HG03066 (cell line): ENCODE data around the gene TSHZ2.
"Not testable (repeated sequence)": the region's sequence is repeated elsewhere in the genome, so short reads cannot be mapped to it uniquely, and the experiment has no call there.

Source experiments
- ATAC-seq: cut with Tn5 transposase; IDR thresholded peaks from one replicate; pipeline ENCODE4 v1.9.1; 2021; ENCODE audit warnings: low read depth; ENCODE audit not compliant: unreplicated experiment

Gene TSHZ2

DNA sequence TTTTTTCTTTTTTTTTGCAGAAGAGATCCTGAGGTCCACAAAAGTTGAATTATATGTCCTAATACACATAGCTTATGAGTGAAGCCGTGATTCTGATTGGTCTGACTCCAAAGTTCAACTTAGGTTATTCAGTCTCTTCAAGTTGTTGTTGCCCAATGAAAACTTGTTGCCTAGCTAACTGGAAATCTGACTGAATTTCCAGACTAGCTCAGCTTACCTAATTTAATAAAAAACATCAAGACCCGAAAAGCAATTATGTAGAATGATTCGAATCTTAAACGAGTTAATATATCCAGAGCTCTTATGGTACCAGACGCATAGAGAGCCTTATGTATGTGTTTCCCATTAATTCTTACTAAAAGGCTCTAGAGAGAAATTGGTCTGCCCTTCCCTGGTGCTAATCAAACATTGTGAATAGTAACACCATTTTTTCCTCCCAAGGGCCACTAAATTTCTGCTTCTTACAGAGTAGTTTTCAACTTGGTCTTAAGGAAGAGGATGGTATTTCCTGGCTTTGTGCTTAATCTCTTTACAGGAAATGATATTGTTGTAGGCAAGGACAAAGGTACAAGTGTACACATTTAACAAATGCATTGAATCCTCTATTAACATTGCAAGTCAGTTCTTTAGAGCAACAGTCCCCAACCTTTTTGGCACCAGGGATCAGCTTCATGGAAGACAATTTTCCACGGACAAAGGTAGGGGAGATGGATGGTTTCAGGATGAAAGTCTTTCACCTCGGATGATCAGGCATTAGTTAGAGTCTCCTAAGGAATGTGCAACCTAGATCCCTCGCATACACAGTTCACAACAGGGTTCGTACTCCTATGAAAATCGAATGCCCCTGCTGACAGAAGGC, 107.9 kb downstream of the TSHZ2 start:
- no peak for ATAC-seq

GRCh38 chr20:53080687-53080962, 108.5 kb downstream of the TSHZ2 start:
- ATAC-seq = no peak

GRCh38 chr20:53080969-53081871, 109.1 kb downstream of the TSHZ2 start:
- ATAC-seq = no peak

DNA sequence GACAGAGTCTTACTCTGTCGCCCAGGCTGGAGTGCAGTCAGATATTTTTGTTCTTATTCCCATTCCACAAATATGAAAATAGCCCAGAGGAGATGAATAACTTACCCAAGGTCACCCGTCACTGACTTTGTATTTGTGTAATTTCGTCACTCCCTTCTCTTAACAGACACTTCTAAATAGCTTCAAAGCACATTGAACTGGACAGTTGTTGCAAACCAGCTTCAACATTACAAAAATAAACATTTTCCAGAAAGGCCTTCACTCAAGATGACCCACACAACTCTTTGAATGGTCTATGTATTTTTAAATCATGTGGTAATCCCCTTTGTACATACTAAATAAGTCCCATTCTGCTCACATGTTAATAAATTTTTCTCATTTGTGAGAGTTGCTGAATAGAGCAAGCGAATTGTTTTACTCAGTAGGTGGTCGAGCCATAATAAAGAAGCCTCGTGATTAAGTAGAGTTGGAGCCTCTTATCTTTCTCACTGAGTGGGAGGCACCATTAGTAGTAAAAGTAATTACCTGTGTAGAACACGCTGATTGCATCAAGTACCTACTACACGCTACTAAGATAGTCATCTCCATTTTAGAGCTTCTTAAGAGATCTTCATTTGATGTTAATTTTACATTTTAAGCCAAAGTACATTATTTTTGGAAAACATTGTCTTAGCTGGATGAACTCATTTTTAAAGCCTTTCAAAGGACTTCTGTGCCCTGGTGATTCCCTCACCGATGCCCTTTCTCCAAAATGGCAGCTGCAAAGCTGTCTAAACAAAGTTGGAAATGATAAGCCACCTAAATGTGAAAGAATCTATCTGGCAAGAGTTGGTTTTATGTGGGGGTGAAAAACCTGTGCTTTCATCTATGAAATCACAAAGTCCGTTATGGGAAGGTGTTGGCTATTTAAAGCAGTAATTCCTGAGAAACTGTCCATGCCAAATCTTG, 110.0 kb downstream of the TSHZ2 start:
- no peak for ATAC-seq

DNA sequence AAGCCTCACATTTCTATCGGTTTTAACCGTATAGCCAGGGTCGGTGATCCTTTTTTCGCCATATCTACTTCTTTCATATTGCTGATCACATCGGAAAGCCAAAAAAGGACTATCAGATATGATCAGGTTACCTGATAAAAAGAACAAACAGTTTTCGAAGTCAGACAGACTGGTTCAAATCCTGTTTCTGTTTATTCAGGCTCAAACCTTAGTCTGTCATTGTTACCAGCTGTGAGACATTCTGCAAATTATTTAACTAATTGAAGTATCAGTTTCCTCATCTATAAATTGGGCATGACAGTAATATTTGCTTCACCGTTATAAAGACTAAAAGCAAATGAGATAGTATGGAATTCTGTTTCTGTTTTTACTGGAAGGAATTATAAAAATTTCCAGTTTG, 111.3 kb downstream of the TSHZ2 start:
- no peak for ATAC-seq

- ATAC-seq = no peak
Observed at GRCh38 chr20:53084408-53084997, 112.3 kb downstream of the TSHZ2 start.

GRCh38 chr20:53085720-53086119, 113.6 kb downstream of the TSHZ2 start:
- no peak for ATAC-seq

DNA sequence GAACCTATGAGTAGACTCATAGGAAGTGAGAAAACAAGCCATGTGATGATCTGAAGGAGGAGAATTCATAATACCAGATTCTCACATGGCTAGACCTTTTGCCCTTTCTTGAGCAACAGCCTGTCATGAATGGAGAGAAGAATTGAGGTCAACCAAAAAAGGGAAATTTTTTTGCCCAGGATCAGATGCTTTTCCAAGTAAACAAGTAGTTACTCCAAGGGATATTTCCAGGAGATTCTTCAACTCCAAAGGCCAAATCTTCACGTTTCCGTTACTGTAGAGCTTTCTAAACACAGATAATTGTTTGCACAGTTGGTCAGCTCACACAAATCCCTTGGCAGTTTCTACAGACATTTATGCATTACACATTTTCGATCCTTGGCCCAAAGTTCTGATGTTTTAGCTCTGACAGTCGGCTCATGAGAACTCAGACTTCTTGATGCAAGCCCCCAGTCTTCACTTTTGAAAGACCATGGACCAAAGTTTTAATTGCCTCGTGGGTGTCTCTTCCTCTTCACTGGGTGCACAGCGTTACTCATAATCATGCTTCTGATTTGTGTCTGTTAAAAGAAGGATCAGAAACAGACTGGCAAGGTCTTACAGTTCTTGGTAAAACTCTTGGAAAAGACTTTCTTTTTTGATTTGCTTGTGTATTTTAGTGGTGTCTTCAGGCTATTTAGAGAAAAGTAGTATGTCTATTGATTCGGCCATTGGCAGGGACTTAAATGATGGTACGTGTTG, 115.0 kb downstream of the TSHZ2 start:
- no peak for ATAC-seq

DNA sequence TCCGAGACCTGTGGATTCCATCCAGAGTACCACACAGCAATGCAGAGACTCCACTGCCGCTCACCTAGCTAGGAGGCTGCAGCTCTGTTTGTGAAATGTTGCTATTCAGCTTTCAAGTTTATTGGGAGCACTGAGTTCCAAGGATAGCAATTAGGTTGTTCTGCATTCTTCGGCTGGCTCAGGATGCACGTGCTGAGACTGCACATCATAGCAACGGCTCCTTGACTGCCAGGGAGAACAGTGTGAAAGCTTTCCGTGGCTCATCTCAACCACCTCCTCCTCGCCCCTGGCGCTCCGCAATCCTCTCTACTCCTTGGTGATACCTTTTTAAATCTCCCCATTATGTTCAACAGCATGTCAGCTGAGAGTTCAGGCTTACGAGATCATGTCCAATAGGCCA, 116.6 kb downstream of the TSHZ2 start:
- ATAC-seq = no peak

GRCh38 chr20:53089851-53090250, 117.7 kb downstream of the TSHZ2 start:
- ATAC-seq = not testable (repeated sequence)

DNA sequence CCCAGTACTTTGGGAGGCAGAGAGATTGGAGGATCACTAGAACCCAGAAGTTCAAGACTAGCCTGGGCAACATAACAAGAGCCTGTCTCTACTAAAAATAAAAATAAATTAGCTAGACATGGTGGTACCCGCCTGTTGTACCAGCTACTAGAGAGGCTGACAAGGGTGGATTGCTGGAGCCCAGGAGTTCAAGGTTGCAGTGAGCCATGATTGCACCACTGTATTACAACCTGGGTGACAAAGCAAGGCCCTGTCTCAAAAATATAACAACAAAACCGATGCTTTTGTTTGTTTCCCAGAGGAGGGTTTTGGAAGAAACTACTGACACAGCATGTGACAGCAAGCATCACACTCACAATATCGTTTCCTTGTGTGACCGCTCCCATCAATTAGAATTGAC, 119.6 kb downstream of the TSHZ2 start:
- no peak for ATAC-seq

DNA sequence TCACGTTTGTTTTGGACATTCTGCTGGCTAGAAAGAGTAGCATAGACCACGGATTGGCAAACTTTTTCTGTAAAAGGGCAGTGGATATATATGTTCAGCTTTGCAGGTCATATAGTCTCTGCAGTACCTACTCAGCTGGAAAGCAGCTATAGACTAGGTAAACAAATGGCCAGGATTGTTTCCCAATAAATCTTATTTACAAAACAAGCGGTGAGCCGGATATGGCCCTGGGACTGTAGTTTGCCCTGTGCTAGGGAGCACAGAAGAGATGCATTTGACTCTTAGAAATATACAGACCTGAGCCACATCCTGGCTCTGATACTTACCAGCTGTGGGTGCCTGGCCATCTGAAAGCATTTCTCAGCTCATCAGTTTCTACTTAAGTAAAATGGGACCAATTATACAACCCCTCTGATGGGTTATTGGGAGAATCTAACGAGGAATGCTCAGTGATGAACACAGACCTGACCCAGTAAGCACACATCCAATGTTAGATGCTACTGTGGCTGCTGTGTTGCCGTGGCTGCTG, 120.7 kb downstream of the TSHZ2 start:
- no peak for ATAC-seq

GRCh38 chr20:53097371-53097770, 125.2 kb downstream of the TSHZ2 start:
- ATAC-seq = no peak

- ATAC-seq = no peak
Observed at GRCh38 chr20:53097791-53098190, 125.6 kb downstream of the TSHZ2 start.

- no peak for ATAC-seq
Observed at GRCh38 chr20:53098621-53099020, 126.5 kb downstream of the TSHZ2 start.

GRCh38 chr20:53099856-53100255, 127.7 kb downstream of the TSHZ2 start:
- ATAC-seq = no peak

- no peak for ATAC-seq
Observed at GRCh38 chr20:53100476-53100911, 128.3 kb downstream of the TSHZ2 start.

- no peak for ATAC-seq
Observed at GRCh38 chr20:53101992-53102760, 130.0 kb downstream of the TSHZ2 start.

- no peak for ATAC-seq
Observed at GRCh38 chr20:53103124-53103523, 131.0 kb downstream of the TSHZ2 start.
